RWPE2 (cell line): Measurements from ENCODE around the gene RTTN.

ENCODE experiments used
- ATAC-seq: fragments of 200-7000 bp; cut with Tn5 transposase; 3 replicates; pipeline ENCODE4 v1.9.1; 2021; ENCODE audit warnings: low read depth
- DNase-seq: peaks from one replicate; pipeline ENCODE4 v3.0.0-alpha.2; 2020; ENCODE audit warnings: low spot score
- H3K27ac ChIP-seq: fragments of 450-650 bp; 2 replicates; pipeline ENCODE4 v1.5.1; 2017; ENCODE audit warnings: mild to moderate bottlenecking; ENCODE audit not compliant: poor library complexity, severe bottlenecking
- H3K27me3 ChIP-seq: fragments of 250-450 bp; sonication (Bioruptor Pico); 2 replicates; pipeline ENCODE4 v1.5.1; 2021; ENCODE audit warnings: mild to moderate bottlenecking, moderate library complexity; ENCODE audit not compliant: insufficient read depth, poor library complexity, severe bottlenecking
- H3K36me3 ChIP-seq: fragments of 250-450 bp; sonication (Bioruptor Pico); 2 replicates; pipeline ENCODE4 v1.5.1; 2020; ENCODE audit warnings: low read depth, mild to moderate bottlenecking, moderate library complexity
- H3K4me1 ChIP-seq: fragments of 250-450 bp; sonication (Bioruptor Pico); 2 replicates; pipeline ENCODE4 v1.5.1; 2021; ENCODE audit warnings: mild to moderate bottlenecking, moderate library complexity; ENCODE audit not compliant: insufficient read depth, poor library complexity, severe bottlenecking
- H3K4me3 ChIP-seq: fragments of 250-450 bp; sonication (Bioruptor Pico); 2 replicates; pipeline ENCODE4 v1.5.1; 2021; ENCODE audit warnings: mild to moderate bottlenecking, moderate library complexity; ENCODE audit not compliant: severe bottlenecking
- H3K9me3 ChIP-seq: fragments of 250-450 bp; sonication (Bioruptor Pico); 2 replicates; pipeline ENCODE4 v1.5.1; 2021; ENCODE audit warnings: mild to moderate bottlenecking, moderate library complexity; ENCODE audit not compliant: severe bottlenecking
- CTCF ChIP-seq: fragments of 450-650 bp; IDR thresholded peaks from one replicate; pipeline ENCODE4 v1.5.1; 2017; ENCODE audit warnings: mild to moderate bottlenecking, moderate library complexity; ENCODE audit not compliant: poor library complexity, severe bottlenecking

RTTN gene

GRCh38 chr18:70089858-70090257, 115.6 kb downstream of the RTTN start:
- Histone ChIP-seq H3K4me1 (no peaks in the 10 kb centered on the region), H3K9me3 (no peaks in the 10 kb centered on the region), H3K27me3 (no peaks in the 10 kb centered on the region), H3K4me3 (no peak overlapping the region), H3K36me3 (peaks cover 41% of the 10 kb centered on the region), H3K27ac (no peak overlapping the region)
- DNase-seq (no peak), ATAC-seq (no peak)
- TF ChIP-seq CTCF: no peak

GRCh38 chr18:70086085-70086484, 119.4 kb downstream of the RTTN start:
- no peaks in the 10 kb centered on the region for H3K27me3 ChIP-seq
- no peak for ATAC-seq
- H3K4me1 ChIP-seq: no peaks in the 10 kb centered on the region
- peaks cover 42% of the 10 kb centered on the region for H3K36me3 ChIP-seq
- no peak for TF ChIP-seq CTCF
- H3K9me3 ChIP-seq: no peaks in the 10 kb centered on the region
- DNase-seq: no peak
- no peak overlapping the region for H3K4me3 ChIP-seq
- no peak overlapping the region for H3K27ac ChIP-seq

GRCh38 chr18:70085641-70086040, 119.8 kb downstream of the RTTN start:
- DNase-seq: no peak
- peaks cover 39% of the 10 kb centered on the region for H3K36me3 ChIP-seq
- H3K4me3 ChIP-seq: no peak overlapping the region
- no peak overlapping the region for H3K27ac ChIP-seq
- no peaks in the 10 kb centered on the region for H3K9me3 ChIP-seq
- no peaks in the 10 kb centered on the region for H3K4me1 ChIP-seq
- no peak for ATAC-seq
- no peaks in the 10 kb centered on the region for H3K27me3 ChIP-seq
- TF ChIP-seq CTCF: no peak

- H3K36me3 ChIP-seq: peaks cover 18% of the 10 kb centered on the region
- ATAC-seq (no peak), DNase-seq (no peak)
- no peak overlapping the region for H3K4me3 ChIP-seq
- H3K27ac ChIP-seq: no peak overlapping the region
- no peaks in the 10 kb centered on the region for H3K4me1 ChIP-seq
- TF ChIP-seq CTCF: no peak
- no peaks in the 10 kb centered on the region for H3K27me3 ChIP-seq
- no peaks in the 10 kb centered on the region for H3K9me3 ChIP-seq
These were observed 123.1 kb downstream of the RTTN start for GRCh38 chr18:70082430-70082829.

- peaks cover 24% of the 10 kb centered on the region for H3K36me3 ChIP-seq
- DNase-seq (no peak), ATAC-seq (no peak)
- no peak overlapping the region for H3K27ac ChIP-seq
- H3K4me3 ChIP-seq: no peak overlapping the region
- TF ChIP-seq CTCF: no peak
- no peaks in the 10 kb centered on the region for H3K9me3 ChIP-seq
- no peaks in the 10 kb centered on the region for H3K27me3 ChIP-seq
- no peaks in the 10 kb centered on the region for H3K4me1 ChIP-seq
These were observed 127.4 kb downstream of the RTTN start for GRCh38 chr18:70078106-70078505.
